G401.6 (cell line): ENCODE results near the gene ARHGAP10.
"Not testable (repeated sequence)": the region's sequence is repeated elsewhere in the genome, so short reads cannot be mapped to it uniquely, and the experiment has no call there.

Source experiments
- FAIRE-seq: peaks from 2 replicates; lab custom pipeline; 2012; peaks lifted over from hg19 to GRCh38; lab: Jason Lieb, UNC

ARHGAP10 gene

DNA sequence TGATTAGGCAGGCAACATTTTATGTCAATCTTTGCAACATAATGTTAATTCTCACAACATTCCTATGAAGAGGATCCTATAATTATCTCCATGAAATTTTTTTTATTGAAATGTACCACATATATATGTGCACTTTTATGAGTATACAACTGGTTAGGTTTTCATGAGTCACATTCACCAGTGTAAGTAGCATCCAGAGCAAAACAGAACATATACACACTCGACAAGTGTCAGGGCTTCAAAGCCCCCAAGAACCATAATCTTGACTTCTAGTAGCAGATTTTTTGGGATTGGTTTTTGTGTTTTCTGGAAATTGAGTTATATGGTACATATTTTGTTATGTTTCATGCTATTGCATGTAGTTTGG lies 62.4 kb downstream of the ARHGAP10 start:
- FAIRE-seq: no peak

DNA sequence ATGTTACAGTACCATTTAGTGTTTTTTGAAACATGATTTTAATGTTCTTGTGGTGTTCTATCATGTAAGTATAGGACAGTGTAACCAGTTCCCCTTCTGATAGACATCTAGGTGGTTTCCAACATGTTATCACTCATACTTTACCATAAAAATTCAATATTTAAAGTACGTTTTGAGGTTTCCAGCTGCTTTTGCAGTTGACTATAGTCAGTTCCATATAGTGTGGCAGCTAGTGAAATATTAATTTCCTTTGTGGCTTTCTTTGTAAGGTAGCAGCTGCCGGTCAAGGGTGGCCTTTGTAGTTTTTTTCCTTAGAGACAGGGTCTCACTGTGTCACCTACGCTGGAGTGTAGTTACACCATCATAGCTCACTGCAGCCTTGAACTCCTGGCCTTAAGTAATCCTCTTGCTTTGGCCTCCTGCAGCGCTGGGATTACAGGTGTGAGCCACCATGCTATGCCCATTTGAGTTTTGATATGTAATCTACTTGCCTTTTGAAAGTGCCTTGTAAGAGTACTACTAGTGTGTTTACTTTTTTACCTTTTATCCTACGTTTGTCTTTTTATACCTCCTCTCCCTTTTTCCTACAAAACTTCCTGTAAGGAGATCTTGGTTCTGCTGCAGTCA lies 63.0 kb downstream of the ARHGAP10 start:
- no peak for FAIRE-seq

GRCh38 chr4:147799057-147799456 lies 67.2 kb downstream of the ARHGAP10 start:
- FAIRE-seq: not testable (repeated sequence)

GRCh38 chr4:147799986-147800555 lies 68.2 kb downstream of the ARHGAP10 start:
- FAIRE-seq: no peak

DNA sequence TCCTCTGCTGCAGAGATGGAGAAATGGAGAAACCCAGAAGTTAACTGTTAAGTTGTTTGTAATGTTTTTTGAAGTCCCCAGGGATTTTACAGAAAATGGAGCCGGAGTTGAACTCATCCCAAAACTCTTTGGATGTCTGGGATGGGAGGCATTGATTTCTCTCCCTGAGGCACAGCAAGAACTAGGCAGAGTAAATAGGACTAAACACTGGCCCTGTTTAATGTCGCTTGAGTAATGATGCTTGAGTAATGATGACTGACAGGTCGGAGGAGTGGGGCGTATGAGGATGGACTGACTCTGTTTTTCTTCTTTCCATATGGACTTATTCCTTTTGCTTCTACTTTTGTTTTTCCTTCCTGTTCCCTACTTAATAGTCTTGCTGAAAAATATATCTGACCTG lies 69.9 kb downstream of the ARHGAP10 start:
- FAIRE-seq: no peak

DNA sequence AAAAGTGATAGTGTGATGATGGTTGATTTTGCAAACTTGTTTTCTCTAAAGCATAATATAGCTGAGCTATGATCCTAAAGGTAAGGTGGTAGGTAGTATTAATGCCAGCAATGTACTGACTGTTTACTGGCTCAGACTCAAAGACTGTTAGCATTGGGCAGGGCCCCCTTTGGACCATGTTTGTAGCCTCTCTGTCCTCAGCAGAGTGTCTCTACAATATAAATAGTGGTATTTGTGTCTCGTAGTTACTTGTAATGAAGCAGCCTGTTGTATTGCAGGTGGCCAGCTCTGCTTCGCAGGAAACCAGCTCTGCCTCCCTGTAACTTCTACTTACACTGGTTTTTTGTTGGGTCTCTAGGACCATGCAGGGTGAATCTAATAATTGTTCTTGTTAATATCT lies 70.5 kb downstream of the ARHGAP10 start:
- FAIRE-seq: no peak

GRCh38 chr4:147805946-147806345 lies 74.1 kb downstream of the ARHGAP10 start:
- no peak for FAIRE-seq

GRCh38 chr4:147808447-147808846 lies 76.6 kb downstream of the ARHGAP10 start:
- FAIRE-seq: no peak

GRCh38 chr4:147809211-147809610 lies 77.3 kb downstream of the ARHGAP10 start:
- FAIRE-seq: no peak

GRCh38 chr4:147811878-147812277 lies 80.0 kb downstream of the ARHGAP10 start:
- FAIRE-seq: no peak

DNA sequence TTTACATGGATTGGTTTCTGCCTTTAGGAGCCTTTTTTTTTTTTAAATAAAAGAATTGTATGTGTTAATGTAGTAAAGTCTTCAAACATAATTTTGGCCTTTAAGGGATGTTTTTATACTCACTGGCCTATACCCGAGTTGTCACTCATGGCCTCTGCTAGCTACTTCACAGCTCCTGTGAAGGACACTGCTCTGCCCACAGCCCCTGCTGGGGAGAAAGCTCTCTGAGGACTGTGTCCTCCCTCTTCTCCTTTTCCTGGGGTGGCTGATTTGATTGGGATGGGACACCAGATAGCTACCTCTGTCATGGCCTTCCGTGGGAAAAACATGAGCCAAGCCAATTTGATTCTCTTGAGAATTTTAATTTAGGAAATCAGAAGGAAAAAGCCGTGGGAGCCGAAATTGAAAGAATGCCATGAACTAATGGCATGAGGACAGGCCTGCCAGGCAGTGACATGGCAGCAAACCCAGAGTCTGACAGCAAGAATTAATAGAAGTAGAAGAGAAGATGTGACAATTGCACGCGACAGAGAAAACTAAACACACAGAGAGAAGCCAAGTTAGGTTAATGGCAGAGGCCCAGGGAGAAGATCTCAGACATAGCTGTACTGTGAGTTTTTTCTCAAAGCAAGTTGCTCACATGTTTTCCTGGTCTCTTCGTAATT lies 81.4 kb downstream of the ARHGAP10 start:
- FAIRE-seq: no peak

GRCh38 chr4:147813973-147814372 lies 82.1 kb downstream of the ARHGAP10 start:
- FAIRE-seq: no peak

DNA sequence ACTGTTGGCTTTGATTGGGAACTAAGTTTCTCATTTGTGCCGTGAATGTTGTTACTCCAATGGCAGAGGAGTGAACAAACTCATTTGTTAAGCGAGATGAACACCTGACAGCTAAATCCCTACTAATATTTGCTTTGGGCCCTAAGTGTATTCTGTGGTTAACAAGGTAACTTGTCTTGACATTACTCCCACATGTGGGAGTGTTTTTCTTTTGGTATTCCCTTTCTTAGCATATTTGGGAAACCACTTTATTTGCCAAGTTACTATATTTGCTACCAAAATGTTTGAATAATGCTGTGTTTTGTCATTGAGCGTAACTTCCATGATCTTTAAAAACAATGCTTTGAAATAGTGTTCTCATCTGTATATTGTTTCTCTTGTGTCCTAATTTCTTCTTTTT lies 82.5 kb downstream of the ARHGAP10 start:
- FAIRE-seq: no peak

- FAIRE-seq: no peak
Measured at GRCh38 chr4:147815741-147816140, 83.9 kb downstream of the ARHGAP10 start.

- FAIRE-seq: no peak
Measured at GRCh38 chr4:147816382-147817254, 84.7 kb downstream of the ARHGAP10 start.

DNA sequence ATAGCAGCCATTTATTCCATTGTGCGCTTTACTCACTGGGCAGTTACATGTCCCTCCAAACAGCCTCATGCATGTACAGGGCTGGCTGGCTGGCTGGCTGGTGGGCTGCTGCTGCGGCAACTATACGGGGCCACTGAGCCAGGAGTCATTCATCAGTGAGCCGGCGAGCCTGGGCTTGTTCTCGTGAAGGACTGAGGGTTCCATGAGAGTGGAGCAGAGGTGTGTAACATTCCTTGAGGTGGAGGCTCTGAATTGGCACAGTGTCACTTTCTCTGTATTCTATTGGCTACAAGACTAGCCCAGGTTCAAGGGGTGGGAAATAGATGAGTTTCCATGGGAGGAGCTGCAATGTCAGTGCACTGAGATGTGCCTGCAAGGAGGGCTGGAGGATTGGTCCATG lies 89.1 kb downstream of the ARHGAP10 start:
- no peak for FAIRE-seq

DNA sequence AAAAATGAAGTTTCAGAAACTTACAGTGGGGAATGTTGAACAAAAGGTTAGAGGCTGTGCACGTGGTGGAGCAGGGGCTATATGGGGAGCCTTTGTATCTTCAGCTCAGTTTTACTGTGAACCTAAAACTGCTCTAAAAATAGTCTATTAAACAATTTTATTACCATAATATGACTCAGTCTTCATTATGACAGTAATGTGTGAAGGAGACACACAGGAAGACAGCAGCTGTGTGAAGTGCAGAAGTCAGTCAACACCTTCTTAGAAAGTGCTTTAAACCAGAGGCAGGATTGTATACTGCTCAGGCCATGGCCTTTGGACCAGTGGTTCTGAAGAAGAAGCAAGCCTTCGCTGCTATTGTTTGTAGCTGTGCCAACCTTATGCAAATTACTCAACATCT lies 89.7 kb downstream of the ARHGAP10 start:
- FAIRE-seq: no peak

DNA sequence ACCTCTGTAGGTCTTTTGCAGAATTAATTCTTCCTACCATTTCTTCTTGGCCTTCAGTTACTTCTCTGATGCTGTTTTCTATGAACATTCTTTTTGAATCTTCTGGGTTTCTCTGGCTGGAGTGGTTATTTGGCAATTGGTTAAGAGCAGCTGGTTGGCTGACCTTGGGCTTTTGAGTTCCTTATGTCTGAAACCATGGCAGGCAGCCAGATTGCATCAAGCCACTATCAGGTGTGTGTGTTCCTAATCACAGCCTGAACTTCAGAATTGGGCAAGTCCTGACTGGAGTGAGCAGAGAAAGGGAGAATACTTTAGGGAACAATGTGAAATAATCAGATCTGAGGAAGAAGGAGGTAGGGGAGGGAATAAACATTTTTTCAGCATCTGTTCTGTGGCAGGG lies 90.2 kb downstream of the ARHGAP10 start:
- no peak for FAIRE-seq

DNA sequence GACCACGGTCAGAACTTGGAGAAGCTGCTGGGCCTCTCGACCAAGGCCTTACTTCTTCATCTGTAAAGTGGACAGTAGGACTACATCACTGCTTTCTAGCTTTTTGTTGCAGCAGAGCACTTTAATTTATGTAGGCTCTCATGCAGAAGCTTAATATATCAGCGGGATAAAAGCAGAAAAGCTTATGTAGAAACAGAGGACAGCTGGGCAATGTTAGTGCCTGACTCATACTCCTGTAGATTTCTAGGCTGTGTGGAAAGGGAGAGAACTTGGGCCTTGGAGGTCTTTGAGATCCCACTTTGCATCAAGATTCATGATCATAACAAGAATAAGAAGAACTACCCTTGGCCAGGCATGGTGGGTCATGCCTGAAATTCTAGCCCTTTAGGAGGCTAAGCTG lies 91.2 kb downstream of the ARHGAP10 start:
- FAIRE-seq: no peak

DNA sequence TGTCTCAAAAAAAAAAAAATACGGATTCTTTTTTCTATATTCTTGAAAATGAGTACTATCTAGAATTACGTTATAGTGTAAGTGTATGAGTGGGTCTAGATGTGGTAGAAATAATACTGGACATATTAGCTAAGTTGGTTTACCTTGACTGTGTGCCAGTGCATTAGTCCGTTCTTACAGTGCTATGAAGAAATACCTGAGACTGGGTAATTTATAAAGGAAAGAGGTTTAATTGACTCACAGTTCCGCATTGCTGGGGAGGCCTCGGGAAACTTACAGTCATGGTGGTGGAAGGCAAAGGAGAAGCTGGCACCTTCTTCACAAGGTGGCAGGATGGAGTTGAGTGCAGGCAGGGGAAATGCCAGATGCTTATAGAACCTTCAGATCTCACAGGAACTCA lies 92.4 kb downstream of the ARHGAP10 start:
- no peak for FAIRE-seq

DNA sequence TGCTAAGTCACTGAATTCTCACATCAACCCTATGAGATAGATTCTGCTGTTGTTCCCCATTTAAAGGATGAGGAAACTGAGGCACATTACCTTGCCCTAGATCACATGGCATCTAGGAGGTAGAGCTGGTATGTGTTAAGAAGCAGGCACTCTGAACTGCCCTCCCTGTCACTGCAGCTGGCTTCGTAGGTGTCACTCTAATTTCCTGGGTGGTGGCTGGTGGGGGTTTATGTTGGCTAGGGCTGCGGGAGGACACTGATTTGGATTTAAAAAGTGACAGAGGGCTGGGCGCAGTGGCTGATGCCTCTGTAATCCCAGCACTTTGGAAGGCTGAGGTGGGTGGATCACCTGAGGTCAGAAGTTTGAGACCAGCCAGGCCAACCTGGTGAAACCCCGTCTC lies 93.0 kb downstream of the ARHGAP10 start:
- FAIRE-seq: no peak

- FAIRE-seq: no peak
Measured at GRCh38 chr4:147825451-147826287, 93.8 kb downstream of the ARHGAP10 start.
